Adrenal gland (tissue), 5 donors: ENCODE results near the gene BCDIN3D.

Source experiments
- POLR2A ChIP-seq, 2 donors: fragments of 450-650 bp; IDR thresholded peaks; one replicate each; pipeline ENCODE4 v1.6.1; 2017; ENCODE audit warnings: antibody characterized with exemption in 2 of 2, mild to moderate bottlenecking in 2 of 2, moderate library complexity in 1 of 2
- TF ChIP-seq, protein P1 (sequence below), 6 experiments: fragments of 450-650 bp in 4 of 6; fragments of 200-600 bp in 2 of 6; sonication (generic) in 1 of 6; IDR thresholded peaks; 1 replicate in 5 of 6; 2 replicates in 1 of 6; pipeline versions ENCODE4 v1.5.1 to v1.8.0; 2016 to 2021; ENCODE audit warnings: antibody characterized with exemption in 6 of 6, mild to moderate bottlenecking in 2 of 6, moderate library complexity in 1 of 6
- donor health status: DM: no; HTN: no; CAD: no.

GRCh38 chr12:49807991-49808580 is 34.8 kb downstream of the BCDIN3D start:
- TF ChIP-seq POLR2A (IDR thresholded peaks at IDR 0.05), result no peak
- TF ChIP-seq, protein P1, sequence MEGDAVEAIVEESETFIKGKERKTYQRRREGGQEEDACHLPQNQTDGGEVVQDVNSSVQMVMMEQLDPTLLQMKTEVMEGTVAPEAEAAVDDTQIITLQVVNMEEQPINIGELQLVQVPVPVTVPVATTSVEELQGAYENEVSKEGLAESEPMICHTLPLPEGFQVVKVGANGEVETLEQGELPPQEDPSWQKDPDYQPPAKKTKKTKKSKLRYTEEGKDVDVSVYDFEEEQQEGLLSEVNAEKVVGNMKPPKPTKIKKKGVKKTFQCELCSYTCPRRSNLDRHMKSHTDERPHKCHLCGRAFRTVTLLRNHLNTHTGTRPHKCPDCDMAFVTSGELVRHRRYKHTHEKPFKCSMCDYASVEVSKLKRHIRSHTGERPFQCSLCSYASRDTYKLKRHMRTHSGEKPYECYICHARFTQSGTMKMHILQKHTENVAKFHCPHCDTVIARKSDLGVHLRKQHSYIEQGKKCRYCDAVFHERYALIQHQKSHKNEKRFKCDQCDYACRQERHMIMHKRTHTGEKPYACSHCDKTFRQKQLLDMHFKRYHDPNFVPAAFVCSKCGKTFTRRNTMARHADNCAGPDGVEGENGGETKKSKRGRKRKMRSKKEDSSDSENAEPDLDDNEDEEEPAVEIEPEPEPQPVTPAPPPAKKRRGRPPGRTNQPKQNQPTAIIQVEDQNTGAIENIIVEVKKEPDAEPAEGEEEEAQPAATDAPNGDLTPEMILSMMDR (IDR thresholded peaks at IDR 0.05), result no peak
